HG03575 (cell line): Measurements from ENCODE around the gene RSU1.
"Not testable (repeated sequence)": the region's sequence is repeated elsewhere in the genome, so short reads cannot be mapped to it uniquely, and the experiment has no call there.

ENCODE experiments used
- ATAC-seq: cut with Tn5 transposase; IDR thresholded peaks from one replicate; pipeline ENCODE4 v1.9.1; 2021; ENCODE audit not compliant: unreplicated experiment, insufficient number of reproducible peaks, low FRiP score; ENCODE audit errors: extremely low read depth

Gene RSU1

DNA sequence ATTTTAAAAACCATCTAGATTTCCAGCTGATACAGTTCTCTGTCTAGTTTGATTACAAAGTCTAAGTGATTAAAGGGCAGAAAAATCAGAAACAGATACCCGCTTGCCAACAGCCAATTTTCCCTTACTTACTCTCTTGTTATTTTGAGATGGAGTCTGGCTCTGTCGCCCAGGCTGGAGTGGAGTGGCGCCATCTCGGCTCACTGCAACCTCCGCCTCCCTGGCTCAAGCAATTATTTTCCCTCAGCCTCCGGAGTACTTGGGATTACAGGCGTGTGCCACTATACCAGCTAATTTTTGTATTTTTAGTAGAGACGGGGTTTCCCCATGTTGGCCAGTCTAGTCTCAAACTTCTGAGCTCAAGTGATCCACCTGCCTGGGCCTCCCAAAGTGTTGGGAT, 10.2 kb upstream of the RSU1 start:
- ATAC-seq, result not testable (repeated sequence)

DNA sequence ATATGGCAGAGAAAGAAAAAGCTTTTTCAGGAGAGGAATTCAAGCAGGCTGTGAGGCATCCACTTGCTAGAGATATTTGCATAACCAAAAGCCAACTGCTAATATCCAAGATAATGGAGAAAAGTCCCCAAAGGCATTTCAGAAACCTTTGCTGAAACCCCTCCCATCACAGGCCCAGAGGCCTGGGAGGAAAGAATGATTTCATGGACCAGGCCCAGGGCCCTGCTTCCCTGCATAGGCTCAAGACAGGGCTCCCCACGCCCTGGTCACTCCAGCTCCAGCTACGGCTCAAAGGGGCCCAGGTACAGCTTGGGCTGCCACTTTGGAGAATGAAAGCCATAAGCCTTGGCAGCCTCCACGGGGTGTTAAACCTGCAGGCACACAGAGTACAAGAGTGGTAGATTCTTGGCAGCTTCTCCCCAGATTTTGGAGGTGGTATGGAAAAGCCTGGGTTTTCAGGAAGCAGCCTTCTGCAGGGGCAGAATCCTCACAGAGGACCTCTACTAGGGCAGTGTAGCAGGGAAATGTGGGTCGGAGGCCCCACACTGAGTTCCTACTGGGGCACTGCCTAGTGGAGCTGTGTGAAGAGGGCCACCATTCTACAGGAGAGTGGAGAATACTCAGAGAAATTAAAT, 5.6 kb upstream of the RSU1 start:
- no peak for ATAC-seq

DNA sequence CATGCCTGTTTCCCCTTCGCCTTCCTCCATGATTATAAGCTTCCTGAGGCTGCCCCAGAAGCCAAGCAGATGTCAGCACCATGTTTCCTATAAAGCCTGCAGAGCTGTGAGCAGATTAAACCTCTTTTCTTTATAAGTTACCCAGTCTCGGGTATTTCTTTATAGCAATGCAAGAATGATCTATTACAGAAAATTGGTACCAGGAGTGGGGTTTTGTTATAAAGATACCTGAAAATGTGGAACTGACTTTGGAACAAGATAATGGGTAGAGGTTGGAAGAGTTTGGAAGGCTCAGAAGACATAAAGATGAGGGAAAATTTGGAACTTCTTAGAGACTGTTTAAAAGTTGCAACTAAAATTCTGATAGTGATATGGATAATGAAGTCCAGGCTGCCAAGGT, 4.8 kb upstream of the RSU1 start:
- ATAC-seq, result no peak

DNA sequence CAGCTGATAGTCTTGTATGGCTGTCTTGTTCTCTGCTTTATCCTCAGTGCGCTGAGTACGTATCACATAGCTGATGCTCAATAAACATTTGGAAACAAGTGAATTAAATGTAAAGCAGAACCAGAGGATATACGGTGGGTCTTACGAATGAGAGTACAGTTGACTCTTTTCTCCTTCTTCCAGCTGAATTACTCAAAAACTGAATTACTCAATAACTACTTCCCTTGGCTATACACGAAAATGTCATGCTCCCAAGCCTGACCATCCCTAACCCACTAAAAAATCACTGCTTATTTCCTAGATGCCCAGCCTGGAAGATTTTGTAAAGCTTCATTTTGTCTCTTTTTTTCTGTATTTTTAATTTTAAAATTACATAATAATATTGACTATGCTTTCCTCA, 3.2 kb upstream of the RSU1 start:
- ATAC-seq, result no peak

DNA sequence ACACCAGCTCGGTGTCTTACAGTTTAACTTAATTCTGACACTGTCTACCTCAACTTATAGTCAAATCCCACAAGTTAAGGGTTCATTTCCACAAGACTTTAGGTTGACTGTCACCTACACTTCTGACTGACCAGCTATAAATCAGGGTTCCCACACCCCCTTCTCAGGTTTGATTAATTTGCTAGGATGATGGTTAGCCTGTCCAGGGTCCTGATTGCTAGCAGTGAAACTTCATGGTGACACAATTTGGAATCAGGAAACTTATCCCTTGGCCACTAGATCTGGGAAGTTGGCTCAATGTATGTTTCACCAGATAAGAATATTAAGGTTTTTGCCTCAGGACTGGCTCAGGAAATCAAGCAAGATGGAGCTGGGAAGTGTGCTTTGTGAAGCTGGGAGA, 2.8 kb upstream of the RSU1 start:
- no peak for ATAC-seq

DNA sequence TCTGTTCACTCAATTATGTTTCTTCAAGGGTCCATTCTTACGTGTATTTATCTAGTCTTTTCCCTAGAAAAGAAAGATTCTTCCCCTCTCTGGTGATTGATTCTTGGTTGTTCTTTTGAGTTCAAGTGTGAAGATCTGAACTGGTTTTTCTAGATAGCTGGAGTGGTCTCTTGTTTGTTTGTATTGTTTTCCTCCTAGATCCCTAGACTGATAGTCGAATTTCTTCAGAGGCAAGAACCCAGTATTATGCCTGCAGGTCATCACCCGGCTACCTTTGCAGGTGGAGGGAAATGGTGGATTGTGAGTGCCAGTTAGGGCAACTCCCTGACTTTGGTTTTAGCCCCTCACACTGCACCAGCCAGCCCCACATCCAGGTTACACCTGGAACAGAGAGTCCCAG, 2.2 kb upstream of the RSU1 start:
- no peak for ATAC-seq

DNA sequence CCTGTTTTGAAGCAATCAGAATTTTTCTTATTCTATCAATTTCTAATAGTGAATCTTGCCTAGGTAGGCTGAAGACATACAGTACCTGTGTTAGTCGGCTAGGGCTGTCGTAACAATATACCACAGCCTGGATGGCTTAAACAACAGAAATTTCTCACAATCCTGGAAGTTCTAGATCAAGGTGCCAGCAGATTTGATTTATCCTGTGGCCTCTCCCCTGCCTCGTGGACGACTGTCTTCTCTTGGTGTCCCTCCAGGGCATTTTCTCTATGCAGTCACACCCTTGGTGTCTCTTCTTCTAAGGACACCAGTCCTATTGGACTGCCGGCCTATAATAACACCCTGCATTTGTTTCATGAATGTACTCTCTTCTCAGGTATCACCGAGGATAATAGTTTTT, 1.8 kb upstream of the RSU1 start:
- no peak for ATAC-seq

DNA sequence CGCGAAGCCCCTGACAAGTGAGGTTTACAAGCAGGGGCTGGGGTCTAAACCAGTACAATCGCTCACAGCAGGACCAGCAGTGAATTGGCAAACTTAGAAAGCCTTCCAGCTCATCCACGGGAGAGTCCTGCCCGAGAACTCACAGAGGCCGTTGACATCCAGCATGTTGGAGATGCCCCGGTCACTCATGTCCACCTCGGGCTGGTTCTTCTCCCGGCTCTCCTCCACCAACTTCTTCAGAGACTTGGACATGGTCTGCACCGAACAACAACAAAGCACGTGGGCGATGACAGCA, 447 bp downstream of the RSU1 start:
- ATAC-seq, result no peak

DNA sequence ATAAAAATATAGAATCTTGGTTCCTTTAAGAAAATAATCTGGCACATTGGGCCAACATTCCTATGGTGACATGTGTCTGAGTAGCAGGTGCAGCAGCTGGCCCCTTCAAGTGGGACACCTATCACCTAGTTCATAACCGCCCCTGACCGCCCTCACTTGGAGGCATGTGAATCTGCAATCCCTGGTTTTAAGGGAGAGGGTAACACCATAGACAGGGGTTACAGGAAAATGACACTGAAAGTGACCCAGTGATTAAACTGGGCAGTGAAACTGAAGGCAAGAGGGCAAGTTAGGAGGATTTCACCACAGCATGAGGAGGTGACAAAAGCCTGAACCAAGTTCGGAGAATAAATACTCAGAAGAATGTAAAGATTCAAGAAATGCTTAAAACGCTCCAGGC, 1.1 kb downstream of the RSU1 start:
- ATAC-seq, result no peak

DNA sequence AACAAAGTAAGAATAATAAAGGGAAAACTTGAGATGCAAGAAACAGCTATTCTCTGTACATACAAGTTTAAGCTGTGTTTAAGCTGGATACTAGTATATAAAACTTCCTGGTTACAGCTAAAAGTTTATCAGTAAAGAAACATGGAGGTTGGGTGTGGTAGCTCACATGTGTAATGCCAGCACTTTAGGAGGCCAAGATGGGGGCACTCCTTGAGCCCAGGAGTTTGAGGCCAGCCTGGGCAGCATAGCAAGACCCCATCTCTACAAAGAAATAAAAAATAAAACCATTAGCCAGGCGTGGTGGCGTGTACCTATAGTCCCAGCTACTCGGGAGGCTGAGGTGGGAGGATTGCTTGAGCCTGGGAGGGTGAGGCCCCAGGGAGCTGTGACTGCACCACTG, 3.2 kb downstream of the RSU1 start:
- no peak for ATAC-seq

DNA sequence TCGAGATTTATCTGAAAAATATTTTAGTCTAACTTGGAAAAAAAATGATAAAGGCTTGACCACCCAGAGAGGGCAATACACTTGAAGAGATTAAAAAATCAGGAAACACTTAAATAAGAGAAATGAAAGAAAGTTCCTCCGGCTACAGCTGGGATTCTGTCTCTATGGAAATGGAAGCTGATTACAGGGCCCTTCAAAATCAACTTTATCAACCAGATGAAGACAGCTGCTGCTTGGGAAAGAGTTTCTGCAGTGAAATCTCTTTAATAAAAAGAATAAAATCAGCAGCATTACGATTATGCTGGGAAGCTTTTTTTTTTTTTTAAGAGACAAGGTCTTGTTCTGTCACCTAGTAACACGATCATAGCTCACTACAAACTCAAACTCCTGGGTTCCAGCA, 4.5 kb downstream of the RSU1 start:
- ATAC-seq, result no peak

DNA sequence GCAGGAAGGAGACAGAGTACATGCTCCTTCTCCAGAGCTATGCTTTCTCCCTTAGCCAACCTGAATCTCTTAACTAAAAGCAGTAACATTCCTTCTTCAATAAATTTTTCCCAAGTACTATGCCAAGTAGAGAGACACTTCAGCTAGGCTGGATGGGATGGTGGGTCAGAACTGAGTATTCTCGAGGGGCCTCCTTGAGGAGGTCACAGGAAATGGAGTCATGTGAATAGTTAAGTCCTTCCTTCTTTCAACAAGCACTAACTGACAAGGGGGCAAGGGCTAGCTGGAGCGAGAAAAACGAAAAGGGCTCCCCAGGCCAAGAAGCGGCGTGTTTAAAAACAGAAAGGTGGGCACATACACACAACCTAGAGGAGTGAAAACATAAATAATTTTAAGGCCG, 5.5 kb downstream of the RSU1 start:
- ATAC-seq, result no peak

DNA sequence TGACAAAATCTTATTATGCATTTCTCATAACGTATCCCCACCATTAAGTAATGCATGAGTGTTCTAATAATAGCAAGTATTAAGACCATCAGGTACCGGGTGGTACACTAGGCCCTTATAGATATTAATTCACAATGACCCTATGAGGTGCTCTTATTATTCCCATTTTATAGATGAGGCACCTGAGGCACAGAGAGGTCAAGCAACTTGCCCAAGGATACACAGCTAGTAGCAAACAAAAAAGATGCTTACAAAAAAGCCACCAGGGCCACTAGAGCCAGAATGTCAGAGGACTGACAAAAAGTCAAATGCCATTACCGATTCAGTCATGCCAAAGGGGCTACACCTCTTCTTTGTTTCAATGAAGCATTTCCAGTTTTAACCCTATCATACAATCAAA, 5.9 kb downstream of the RSU1 start:
- no peak for ATAC-seq

DNA sequence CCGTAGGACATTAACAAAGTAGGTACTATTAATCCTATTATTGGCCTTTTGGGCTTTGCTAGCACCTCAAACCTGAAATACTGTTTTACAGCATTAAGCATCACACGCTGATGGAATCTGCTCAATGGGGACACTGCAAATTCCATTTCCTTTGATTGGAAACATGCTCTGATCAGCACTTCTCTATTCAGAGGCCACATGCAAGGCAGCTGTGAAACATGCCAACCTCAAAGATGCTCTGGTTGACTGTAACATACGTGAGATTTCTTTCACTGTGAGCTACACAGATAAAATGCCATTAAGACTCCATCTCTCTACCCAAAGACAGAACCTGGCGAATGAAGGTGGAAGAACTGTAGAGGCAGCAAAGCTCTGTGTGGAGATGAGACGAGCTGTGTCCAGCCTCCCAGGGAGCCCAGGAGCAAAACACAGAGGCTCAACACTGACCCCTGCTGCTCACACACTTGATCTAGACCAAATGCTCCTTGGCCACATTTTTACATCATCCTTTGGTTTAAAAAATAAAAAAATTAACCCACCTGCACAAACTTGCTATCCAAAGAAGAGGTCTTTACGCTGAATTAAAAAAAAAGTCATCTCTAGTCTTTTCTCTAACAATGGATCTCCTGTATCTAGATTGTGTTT, 8.0 kb downstream of the RSU1 start:
- ATAC-seq, result peak; percentile 56

DNA sequence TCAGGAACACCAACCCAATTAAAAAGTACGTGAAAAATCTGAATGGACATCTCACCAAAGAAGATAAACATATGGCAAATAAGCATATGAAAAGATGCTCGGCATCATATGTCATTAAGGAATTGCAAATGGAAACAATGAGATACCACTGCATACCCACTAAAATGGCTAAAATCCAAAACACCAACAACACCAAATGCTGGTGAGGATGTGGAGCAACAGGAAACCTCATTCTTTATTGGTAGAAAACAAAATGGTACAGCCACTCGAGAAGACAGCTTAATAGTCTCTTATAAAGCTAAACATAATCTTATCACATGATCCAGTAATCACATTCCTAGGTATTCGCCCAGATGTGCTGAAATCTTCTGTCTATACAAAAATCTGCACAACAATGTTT, 13.1 kb downstream of the RSU1 start:
- ATAC-seq, result no peak

DNA sequence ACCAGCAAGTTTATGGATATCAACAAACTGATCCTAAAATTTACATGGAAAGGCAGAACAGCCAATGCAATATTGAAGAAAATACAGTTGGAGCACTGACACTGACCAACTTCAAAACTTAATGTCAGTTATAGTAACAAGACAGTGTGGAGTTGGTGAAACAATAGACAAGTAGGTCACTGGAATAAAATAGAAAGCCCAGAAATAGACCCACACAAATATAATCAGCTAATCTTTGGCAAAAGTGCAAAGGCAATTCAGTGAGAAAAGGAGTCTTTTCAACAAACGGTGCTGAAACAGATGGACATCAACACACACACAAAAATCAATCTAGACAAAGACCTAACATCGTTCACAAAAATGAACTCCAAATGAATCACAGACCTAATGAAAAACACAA, 13.8 kb downstream of the RSU1 start:
- no peak for ATAC-seq

DNA sequence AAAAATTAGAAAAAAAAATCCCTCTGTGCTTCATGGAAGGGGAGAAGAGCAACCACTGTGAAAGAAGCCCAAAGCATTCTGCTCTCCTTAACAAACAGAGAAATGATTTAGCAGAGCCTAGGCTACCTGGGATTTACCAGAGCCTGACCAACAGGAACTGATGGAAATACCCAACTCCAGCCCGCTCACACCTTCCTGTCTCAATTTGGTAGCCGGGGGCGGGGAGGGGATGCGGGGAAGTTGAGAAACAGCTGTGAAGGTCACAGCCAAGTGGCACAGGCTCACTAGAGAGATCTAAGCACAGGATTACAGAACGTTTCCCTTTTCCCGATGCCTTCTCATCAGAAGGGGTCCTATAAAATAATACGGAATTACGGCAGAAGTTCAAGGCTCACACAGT, 17.6 kb downstream of the RSU1 start:
- ATAC-seq, result no peak

DNA sequence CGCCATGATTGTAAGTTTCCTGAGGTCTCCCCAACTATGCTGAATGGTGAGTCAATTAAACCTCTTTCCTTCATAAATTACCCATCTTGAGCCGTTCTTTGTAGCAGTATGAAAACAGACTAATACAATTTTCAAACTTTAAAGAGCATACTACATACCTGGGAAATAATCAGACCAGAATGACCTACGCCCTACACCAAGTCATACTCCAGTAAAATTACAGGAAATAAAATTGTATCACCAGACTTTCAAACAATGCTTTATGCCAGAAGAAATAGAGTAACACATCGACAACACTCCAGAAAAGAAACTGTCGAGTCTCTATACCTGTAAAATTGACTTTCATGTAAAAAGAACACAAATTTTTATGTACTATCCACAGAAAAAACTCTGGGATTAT, 18.7 kb downstream of the RSU1 start:
- ATAC-seq, result no peak

DNA sequence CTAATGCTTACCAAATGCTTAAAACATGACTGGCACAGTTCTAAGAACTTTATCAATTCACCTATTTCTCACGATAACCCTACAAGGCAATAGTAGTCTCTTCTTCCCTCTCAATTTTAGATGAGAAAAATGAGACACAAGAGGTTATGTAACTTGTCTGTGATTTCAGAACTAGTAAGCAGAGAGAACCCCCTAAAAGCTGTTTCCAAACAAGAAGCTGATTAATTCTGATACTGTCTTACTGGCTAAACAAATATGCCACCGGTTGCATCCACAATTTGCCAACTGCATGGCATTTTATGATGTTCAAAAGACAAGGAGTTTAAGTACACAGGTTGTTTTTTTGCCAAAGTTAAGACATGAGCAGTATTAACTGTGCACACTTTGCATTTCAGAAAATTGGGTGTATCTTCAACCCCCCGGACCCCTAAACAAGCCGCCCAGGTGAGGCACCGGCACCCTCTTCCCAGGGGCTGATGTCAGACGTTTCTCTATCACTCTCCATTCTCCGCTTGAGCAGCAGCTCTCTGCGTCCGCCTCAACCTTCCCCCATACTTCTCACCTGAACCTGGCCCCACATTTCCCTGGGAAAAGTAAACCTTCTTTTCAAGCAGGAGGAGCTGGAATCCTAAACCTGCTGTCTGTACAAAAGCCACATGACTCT, 21.7 kb downstream of the RSU1 start:
- ATAC-seq, result no peak

DNA sequence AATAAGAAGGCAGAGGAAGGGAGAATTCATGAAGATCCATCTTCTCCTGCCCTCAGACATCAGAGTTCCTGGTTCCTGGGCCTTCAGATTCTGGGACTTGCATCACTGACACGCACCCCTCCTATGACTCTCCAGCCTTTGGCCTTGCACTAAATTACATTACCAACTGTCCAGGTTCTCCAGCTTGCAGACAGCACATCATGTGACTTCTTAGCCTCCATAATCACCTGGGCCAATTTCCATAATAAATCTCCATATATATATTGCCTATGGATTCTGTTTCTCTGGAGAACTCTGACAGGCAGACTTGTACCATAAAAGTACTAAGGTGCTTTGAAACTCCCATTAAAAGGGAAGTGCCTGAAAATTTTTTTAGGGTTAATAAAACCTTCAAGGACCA, 23.2 kb downstream of the RSU1 start:
- ATAC-seq, result no peak

DNA sequence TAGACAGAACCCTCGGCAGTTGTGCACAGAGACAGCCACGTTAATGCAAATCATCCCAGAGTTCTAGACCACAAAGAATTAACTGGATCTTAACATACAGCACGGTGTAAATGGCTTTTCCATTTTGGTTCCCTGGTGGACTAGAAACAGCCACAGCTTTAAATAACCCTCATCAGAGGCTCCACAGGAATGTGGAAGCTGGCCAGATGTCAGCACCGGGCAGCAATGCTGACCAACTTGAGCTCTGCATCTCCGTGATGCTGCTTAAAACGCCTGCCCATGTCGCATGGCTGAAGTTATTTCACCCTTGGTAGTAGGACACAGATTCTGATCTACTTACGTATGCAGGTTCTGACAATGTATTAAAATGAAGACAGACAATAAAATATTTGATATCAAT, 24.5 kb downstream of the RSU1 start:
- no peak for ATAC-seq
